HS-5 (cell line): ENCODE data around the gene SRD5A2.
A peak's percentile ranks its signal among the peaks of the same experiment; 100 is the strongest.
"Not testable (repeated sequence)": the region's sequence is repeated elsewhere in the genome, so short reads cannot be mapped to it uniquely, and the experiment has no call there.

Experiments
- DNase-seq: peaks from one replicate; pipeline ENCODE4 v3.0.0-alpha.2; 2012; ENCODE audit warnings: low read depth

The SRD5A2 gene

DNA sequence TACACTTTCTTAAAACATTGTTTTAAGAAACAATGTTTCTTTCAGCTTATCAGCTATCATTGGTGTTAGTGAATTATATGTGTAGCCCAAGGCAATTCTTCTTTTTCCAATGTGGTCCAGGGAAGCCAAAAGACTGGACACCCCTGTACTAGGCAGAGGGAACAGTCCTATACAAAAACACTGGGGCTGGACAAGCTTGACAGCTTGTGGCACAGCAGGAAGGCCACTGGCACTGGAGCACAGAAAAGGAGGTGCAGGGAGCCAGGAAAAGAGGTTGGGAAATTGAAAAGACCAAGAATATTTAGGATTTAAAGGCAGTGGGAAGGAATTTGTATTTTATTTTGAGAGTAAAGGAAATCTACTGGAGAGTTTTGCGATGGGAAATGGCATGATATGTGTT, 47.7 kb downstream of the SRD5A2 start:
- no peak for DNase-seq

DNA sequence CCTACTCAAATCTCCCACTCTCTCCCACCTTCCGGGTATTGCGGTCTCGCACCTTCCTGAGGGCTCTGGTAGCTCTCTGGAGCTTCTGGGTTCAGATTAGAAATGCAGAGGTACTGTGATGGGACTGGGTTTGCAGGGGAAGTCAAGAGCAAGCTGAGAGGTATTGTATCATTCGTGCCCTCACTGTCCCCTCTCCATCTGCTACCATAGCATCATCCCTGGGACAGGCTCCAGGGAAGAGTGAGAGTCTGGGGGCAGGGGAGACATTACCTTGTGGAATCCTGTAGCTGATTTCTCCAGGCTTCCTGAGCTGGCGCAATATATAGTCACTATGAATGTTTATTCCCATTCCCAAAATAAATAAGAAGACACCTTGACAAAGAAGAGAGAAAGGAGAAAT, 49.6 kb downstream of the SRD5A2 start:
- DNase-seq, result no peak

DNA sequence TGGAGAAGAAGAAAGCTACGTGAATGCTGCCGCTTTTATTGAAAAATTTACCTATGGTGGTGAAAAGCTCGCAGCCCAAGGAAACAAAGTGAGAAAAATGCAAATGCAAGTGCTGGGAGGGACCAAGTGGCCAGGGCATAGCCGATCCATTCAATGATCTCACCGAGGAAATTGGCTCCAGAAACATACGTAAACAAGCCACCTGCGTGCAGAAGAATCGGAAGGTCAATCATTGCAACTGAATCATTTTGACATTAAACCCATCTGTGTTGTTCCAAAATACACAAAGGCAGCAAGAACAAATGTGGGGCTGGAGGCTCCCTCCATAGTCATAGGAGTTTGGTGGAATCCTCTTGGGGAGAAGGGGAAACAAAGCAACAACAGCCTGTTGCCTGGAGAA, 51.5 kb downstream of the SRD5A2 start:
- no peak for DNase-seq

- DNase-seq, result no peak
Observed at GRCh38 chr2:31528823-31529222, 51.9 kb downstream of the SRD5A2 start.

- no peak for DNase-seq
Observed at GRCh38 chr2:31526946-31527732, 53.6 kb downstream of the SRD5A2 start.

- DNase-seq, result no peak
Observed at GRCh38 chr2:31525876-31526275, 54.9 kb downstream of the SRD5A2 start.

- no peak for DNase-seq
Observed at GRCh38 chr2:31524592-31524991, 56.1 kb downstream of the SRD5A2 start.

- peak; percentile 32 for DNase-seq
Observed at GRCh38 chr2:31523871-31524492, 56.8 kb downstream of the SRD5A2 start.

- DNase-seq, result no peak
Observed at GRCh38 chr2:31522786-31523185, 58.0 kb downstream of the SRD5A2 start.

DNA sequence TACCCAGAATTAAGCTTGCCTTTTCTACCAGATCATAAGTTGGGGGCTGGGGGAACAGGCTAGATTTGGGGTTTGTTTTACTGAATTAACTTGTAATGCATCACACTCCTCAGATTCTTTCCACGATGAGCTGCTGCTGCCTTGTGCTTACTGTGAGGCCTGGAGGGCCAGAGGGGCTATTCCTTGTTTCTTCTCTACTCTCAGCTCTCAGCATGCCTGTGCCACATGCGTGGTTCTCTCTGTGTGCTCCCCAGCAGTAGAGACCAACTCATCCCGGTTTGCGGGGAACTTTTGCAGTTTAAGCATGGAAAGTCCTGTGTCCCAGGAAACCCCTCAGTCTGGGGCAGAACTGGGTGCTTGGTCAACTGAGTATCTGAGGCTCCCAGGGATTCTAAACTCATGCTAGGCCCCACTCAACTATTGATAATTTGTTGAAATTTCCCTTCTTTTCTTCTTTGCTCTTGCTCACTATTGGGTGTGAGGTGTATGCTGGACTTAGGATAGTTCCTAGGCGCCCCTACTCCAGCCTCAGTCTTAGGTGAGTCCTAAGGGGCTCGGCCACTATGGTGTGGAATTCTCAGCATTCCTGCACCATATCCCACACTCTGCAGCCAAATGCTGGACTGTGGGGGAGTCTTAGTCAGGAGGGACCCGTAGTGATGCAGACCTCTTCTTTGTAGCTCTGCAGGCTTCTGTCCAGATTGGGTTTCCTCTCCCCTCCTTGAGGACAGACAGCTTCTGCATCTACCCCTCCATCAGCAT, 63.1 kb downstream of the SRD5A2 start:
- DNase-seq, result no peak

GRCh38 chr2:31515586-31515985, 65.2 kb downstream of the SRD5A2 start:
- DNase-seq, result no peak

GRCh38 chr2:31513553-31513952, 67.2 kb downstream of the SRD5A2 start:
- DNase-seq, result no peak

DNA sequence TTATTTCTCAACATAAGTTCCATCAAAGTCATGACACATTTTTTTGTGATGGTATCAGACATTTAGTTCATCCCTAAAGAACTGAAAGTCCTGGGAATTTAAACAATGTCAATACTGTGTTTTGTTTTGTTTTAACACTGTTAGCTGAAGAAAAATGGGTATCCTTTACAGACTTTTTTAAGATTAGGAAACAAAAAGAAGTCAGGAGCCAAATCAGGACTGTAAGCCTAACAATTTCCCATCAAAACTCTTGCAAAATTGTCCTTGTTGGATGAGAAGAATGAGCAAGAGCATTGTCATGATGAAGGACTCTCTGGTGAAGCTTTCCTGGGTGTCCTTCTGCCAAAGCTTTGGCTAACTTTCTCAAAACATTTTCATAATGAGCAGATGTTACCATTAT, 69.4 kb downstream of the SRD5A2 start:
- DNase-seq, result no peak

GRCh38 chr2:31505111-31505510, 75.6 kb downstream of the SRD5A2 start:
- DNase-seq, result no peak

DNA sequence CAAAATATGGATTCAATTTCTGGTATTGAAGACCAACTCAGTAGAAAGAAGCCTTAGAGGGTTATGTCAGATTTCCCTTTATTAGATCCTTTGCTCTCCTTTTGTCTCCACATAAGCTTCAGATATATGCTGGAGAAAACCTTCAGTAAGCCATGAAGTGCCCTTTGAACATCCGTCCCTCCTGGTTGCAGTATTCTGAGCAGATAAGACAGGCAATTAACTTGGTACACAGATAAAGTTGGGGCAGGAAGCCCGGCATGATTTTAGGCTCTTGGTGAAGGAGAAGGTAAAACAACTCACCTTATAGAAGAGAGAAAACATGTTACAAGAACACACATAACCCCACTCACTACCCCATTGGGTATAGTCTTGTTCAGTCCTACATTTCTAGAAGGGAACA, 76.4 kb downstream of the SRD5A2 start:
- DNase-seq, result no peak

DNA sequence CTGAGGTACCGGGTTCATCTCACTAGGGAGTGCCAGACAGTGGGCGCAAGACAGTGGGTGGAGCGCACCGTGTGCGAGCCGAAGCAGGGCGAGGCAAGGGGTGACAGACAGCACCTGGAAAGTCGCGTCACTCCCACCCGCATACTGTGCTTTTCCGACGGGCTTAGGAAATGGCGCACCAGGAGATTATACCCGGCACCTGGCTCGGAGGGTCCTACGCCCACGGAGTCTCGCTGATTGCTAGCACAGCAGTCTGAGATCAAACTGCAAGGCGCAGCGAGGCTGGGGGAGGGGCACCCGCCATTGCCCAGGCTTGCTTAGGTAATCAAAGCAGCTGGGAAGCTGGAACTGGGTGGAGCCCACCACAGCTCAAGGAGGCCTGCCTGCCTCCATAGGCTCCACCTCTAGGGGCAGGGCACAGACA, 84.3 kb downstream of the SRD5A2 start:
- not testable (repeated sequence) for DNase-seq

DNA sequence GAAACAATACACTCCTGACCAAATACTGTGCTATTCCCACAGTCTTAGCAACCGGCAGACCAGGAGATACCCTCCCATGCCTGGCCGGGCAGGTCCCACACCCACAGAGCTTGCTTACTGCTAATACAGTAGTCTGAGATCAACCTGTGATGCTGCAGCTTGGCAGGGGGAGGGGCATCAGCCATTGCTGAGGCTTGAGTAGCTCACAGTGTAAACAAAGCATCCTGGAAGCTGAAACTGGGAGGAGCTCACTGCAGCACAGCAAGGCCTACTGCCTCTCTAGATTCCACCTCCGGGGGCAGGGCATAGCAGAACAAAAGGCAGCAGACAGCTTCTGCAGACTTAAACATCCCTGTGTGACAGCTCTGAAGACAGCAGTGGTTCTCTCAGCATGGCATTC, 91.4 kb downstream of the SRD5A2 start:
- not testable (repeated sequence) for DNase-seq

DNA sequence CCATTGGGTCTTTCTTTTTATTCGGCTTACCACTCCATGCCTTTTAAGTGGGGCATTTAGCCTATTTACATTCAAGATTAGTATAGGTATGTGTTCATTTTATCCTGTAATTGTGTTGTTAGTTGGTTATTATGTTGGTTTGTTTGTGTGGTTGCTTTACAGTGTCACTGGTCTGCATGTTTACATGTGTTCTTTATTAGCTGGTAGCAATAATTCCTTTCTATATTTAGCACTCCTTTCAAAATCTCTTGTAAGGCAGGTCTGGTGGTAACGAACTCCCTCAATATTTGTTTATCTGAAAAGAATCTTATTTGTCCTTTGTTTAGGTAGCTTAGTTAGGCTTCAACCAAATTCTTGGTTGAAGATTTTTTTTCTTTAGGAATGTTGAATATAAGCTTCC, 97.5 kb downstream of the SRD5A2 start:
- no peak for DNase-seq

DNA sequence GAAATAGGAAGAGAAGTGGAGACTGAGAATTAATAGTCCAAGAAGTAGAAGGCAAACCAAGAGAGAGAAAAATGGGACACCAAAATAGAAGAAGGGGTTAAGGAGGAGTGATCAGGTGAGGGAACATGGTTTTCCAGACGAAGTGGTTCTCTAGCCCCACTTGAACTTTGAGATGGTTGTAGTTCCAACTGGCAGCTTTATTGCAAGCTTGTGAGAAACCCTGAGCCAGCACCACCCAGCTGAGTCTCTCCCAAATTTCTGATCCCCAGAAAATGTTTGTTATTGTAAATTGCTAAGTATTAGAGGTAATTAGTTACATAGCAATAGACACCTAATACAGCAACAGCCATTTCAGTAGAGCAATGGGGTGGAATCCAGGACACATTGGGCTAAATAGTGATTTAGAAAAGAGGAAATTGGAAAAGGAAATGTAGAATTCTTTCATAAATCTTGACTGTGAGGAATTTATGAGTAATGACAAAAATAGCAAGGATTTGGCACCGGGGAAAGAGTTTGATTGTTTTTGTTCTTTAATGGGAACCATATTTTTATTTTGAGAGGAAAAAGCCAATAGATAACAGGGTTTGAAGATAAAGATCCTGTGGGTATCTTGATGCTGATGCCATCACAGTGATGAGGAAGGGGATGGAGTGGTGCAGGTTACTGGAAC, 104.1 kb downstream of the SRD5A2 start:
- peak; percentile 60 for DNase-seq

DNA sequence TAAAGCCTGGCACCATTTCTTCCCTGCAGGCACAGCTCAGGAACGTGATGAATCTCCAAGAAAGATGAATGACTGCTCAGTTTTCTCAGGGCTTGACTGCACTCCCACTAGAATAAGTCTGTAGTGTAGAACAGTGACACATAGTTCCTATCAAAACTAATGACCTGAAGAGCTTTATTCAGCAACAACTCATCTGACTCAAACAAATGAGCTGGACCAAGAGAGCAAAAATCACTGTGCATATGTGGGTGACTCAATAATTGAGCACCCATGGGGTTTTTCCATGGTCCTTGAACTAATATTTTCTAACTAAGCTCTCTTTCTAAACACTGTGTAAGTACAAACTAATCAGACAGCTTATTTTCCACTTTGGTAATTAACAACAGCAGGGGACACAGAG, 105.0 kb downstream of the SRD5A2 start:
- DNase-seq, result peak; percentile 79

DNA sequence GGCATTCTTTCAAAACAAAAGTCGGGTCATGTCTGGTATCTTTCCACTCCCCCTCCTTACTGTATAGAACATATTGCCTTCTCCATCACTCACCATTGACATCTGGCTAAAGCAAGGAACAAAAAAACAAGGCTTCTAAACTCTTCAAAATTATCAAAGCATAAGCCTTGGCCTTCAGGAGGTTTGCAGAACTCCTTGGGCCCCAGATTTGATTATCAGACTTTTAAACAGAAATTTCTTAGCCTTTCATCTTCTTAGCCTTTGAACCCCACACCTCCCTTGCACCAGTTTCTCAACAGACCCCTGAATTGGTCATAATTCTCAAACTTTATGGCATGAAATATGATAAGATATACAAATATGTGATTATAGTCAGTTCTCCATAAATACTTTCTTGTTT, 106.4 kb downstream of the SRD5A2 start:
- no peak for DNase-seq
